ENCODE results near the gene RHO. TPM values are rescaled to one million over a fixed set of nuclear protein-coding genes. Genes with fewer than 3 reads are reported as not detected.

Gene RHO
- total RNA-seq, 1 experiment from 2014 or later: not detected

- H2AK5ac ChIP-seq (ENCODE audit: insufficient read length, low read length): no peak overlapping the region
Measured at GRCh38 chr3:129540776-129541516, 12.5 kb downstream of the RHO start.

More at GRCh38 chr3:129540776-129541516, 12.5 kb downstream of the RHO start:
- H3T11ph ChIP-seq (ENCODE audit: low read length): no peak overlapping the region
- no peak for DNase-seq
- peaks cover 3% of the 10 kb centered on the region for H3K27me3 Mint-ChIP-seq (ENCODE audit: low read depth)
- no peak overlapping the region for H3K23ac ChIP-seq (ENCODE audit: insufficient read length, low read depth, low read length)
- no CpG with 5 or more reads among the region's 11 CpGs for WGBS (ENCODE audit: extremely low coverage, insufficient read length, low lambda C conversion rate)
- no peak overlapping the region for H3K18ac ChIP-seq (ENCODE audit: insufficient read length, low read depth, low read length)
- H3K14ac ChIP-seq (ENCODE audit: insufficient read depth, low read length): no peak overlapping the region
- TF ChIP-seq, protein P1, sequence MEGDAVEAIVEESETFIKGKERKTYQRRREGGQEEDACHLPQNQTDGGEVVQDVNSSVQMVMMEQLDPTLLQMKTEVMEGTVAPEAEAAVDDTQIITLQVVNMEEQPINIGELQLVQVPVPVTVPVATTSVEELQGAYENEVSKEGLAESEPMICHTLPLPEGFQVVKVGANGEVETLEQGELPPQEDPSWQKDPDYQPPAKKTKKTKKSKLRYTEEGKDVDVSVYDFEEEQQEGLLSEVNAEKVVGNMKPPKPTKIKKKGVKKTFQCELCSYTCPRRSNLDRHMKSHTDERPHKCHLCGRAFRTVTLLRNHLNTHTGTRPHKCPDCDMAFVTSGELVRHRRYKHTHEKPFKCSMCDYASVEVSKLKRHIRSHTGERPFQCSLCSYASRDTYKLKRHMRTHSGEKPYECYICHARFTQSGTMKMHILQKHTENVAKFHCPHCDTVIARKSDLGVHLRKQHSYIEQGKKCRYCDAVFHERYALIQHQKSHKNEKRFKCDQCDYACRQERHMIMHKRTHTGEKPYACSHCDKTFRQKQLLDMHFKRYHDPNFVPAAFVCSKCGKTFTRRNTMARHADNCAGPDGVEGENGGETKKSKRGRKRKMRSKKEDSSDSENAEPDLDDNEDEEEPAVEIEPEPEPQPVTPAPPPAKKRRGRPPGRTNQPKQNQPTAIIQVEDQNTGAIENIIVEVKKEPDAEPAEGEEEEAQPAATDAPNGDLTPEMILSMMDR (conservative IDR thresholded peaks at IDR 0.05): no peak
- H2BK15ac ChIP-seq (ENCODE audit: low read depth, low read length): no peak overlapping the region
- H2BK12ac ChIP-seq (ENCODE audit: insufficient read length, low read depth, low read length): no peak overlapping the region
- no peak overlapping the region for H3K27ac Mint-ChIP-seq
- no peak overlapping the region for H3K4ac ChIP-seq (ENCODE audit: low read depth, low read length)
- H4K5ac ChIP-seq (ENCODE audit: insufficient read length, low read depth, low read length): no peak overlapping the region
- H3K27me3 ChIP-seq (ENCODE audit: insufficient read depth, low read length): no peaks in the 10 kb centered on the region; the same call in 1 of the 2 replicates
- H3K4me1 Mint-ChIP-seq: peaks cover 24 to 34% of the 10 kb centered on the region in 2 experiments
- no peak overlapping the region for H2BK120ac ChIP-seq (ENCODE audit: low read depth, low read length, poor library complexity, severe bottlenecking)
- H3K27ac ChIP-seq (ENCODE audit: insufficient read length, low read depth, low read length): no peak overlapping the region
- H4K8ac ChIP-seq (replicated peaks; ENCODE audit: insufficient read length, low read depth, low read length): no peak overlapping the region
- no peak overlapping the region for H3K56ac ChIP-seq (ENCODE audit: insufficient read length, low read depth, low read length)
- no peaks in the 10 kb centered on the region for H3K79me2 ChIP-seq (ENCODE audit: insufficient read depth, low read length)
- H3K4me3 Mint-ChIP-seq: no peak overlapping the region
- no peaks in the 10 kb centered on the region for H3K79me1 ChIP-seq (ENCODE audit: insufficient read depth, low read depth, low read length, poor library complexity, severe bottlenecking)
- 0 out of 5 replicates have a peak, but pooled peaks cover 0 to 3% of the 10 kb centered on the region in 2 experiments for H3K9me3 Mint-ChIP-seq
- H4K20me1 ChIP-seq (ENCODE audit: control insufficient read depth, insufficient read depth, insufficient read length): no peaks in the 10 kb centered on the region
- H4K91ac ChIP-seq (ENCODE audit: insufficient read length, low read depth, low read length): no peak overlapping the region
- no peak overlapping the region for H3K4me2 ChIP-seq (ENCODE audit: insufficient read depth, insufficient read length, low read length)
- H3K9me3 ChIP-seq (ENCODE audit: control insufficient read depth, low read depth, low read length): no peaks in the 10 kb centered on the region
- H2AFZ ChIP-seq (ENCODE audit: low read length): no peak overlapping the region
- no peak overlapping the region for H2BK20ac ChIP-seq (ENCODE audit: low read depth, low read length, poor library complexity, severe bottlenecking)
- peaks cover 2% of the 10 kb centered on the region; the same call in 1 of the 2 replicates for H3K4me1 ChIP-seq (ENCODE audit: insufficient read depth, low read length)
- H3K23me2 ChIP-seq (ENCODE audit: insufficient read length, low read depth, low read length, poor library complexity, severe bottlenecking): no peaks in the 10 kb centered on the region
- H3K9ac ChIP-seq (ENCODE audit: extremely low read depth, insufficient read length, low read length): no peak overlapping the region
- H3K36me3 Mint-ChIP-seq (ENCODE audit: insufficient read depth in 1 of 3, low read depth in 3 of 3): no peaks in the 10 kb centered on the region
- H2BK5ac ChIP-seq (ENCODE audit: insufficient read length, low read length): no peak overlapping the region
